ENCODE measurements around the gene UGGT1.

UGGT1 gene

GRCh38 chr2:128159437-128159836 is 68.4 kb downstream of the UGGT1 start:
- DNase-seq (ENCODE audit: low read depth) = no peak
- no peak for TF ChIP-seq CTCF (conservative IDR thresholded peaks at IDR 0.05; ENCODE audit: low read depth, low read length)
- H3K4me3 ChIP-seq (ENCODE audit: low read length) = no peak overlapping the region

GRCh38 chr2:128160616-128161275 is 69.7 kb downstream of the UGGT1 start:
- no peak overlapping the region for H3K4me3 ChIP-seq (ENCODE audit: low read length)
- TF ChIP-seq CTCF (conservative IDR thresholded peaks at IDR 0.05; ENCODE audit: low read depth, low read length) = no peak

GRCh38 chr2:128162266-128162665 is 71.3 kb downstream of the UGGT1 start:
- no peak for TF ChIP-seq CTCF (conservative IDR thresholded peaks at IDR 0.05; ENCODE audit: low read depth, low read length)
- no peak overlapping the region for H3K4me3 ChIP-seq (ENCODE audit: low read length)
- DNase-seq (ENCODE audit: low read depth) = no peak

More at GRCh38 chr2:128160616-128161275, 69.7 kb downstream of the UGGT1 start:
- no peak for DNase-seq (ENCODE audit: low read depth)

GRCh38 chr2:128164311-128164710 is 73.3 kb downstream of the UGGT1 start:
- no peak overlapping the region for H3K4me3 ChIP-seq (ENCODE audit: low read length)
- no peak for TF ChIP-seq CTCF (conservative IDR thresholded peaks at IDR 0.05; ENCODE audit: low read depth, low read length)
- DNase-seq (ENCODE audit: low read depth) = no peak

- H3K4me3 ChIP-seq (ENCODE audit: low read length) = no peak overlapping the region
- no peak for DNase-seq (ENCODE audit: low read depth)
- no peak for TF ChIP-seq CTCF (conservative IDR thresholded peaks at IDR 0.05; ENCODE audit: low read depth, low read length)
These were observed 75.8 kb downstream of the UGGT1 start for GRCh38 chr2:128166746-128167353.

GRCh38 chr2:128169094-128169493 is 78.1 kb downstream of the UGGT1 start:
- no peak for TF ChIP-seq CTCF (conservative IDR thresholded peaks at IDR 0.05; ENCODE audit: low read depth, low read length)
- no peak overlapping the region for H3K4me3 ChIP-seq (ENCODE audit: low read length)
- DNase-seq (ENCODE audit: low read depth) = no peak

- no peak overlapping the region for H3K4me3 ChIP-seq (ENCODE audit: low read length)
- no peak for DNase-seq (ENCODE audit: low read depth)
These were observed 78.5 kb downstream of the UGGT1 start for GRCh38 chr2:128169497-128169896.

More at GRCh38 chr2:128169497-128169896, 78.5 kb downstream of the UGGT1 start:
- TF ChIP-seq CTCF (conservative IDR thresholded peaks at IDR 0.05; ENCODE audit: low read depth, low read length) = no peak

All from retinal pigment epithelial cell (primary cell).